HL-60/S4 (cell line): ENCODE data around the gene METTL27.
"Not testable (repeated sequence)": the region's sequence is repeated elsewhere in the genome, so short reads cannot be mapped to it uniquely, and the experiment has no call there.

Source experiments
- in situ Hi-C: fragments of 300-500 bp; cut with MboI; formaldehyde crosslinking; loops from 2 replicates; pipeline ENCODE4 v1.14.3; 2022; ENCODE audit warnings: low sequenced_read_pairs

Gene METTL27

GRCh38 chr7:73842067-73842976 lies at the start of gene METTL27:
TSS of gene METTL27 (minus strand) at chr7:73842516. CDS start at chr7:73842140, 376 bp downstream.
- in situ Hi-C loops: no loop called here

GRCh38 chr7:73891178-73891885 lies 49.0 kb upstream of the METTL27 start:
- in situ Hi-C loops: no loop called here

DNA sequence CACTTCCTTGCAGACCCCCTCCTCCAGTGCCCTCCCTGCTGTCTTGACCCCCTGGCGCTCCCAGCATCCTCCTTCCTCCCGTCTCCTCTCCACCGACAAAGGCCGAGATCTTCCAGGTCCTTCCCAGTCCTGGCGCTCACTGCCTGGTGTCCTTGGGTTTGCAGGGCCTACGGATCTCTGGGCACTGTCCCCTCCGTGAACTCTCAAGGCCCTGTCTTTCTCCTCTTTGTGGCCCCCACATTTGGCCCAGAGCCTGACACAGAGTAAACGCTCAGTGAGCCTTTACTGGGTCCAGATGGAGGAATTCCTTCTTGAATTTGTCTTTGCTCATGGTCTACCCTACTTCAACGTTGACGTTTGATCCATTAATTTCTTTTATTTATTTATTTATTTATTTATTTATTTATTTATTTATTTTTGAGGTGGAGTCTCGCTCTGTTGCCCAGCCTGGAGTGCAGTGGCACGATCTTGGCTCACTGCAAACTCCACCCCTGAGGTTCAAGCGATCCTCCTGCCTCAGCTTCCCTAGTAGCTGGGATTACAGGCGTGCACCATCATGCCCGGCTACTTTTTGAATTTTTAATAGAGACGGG lies 48.3 kb upstream of the METTL27 start:
- in situ Hi-C loops: no loop called here

DNA sequence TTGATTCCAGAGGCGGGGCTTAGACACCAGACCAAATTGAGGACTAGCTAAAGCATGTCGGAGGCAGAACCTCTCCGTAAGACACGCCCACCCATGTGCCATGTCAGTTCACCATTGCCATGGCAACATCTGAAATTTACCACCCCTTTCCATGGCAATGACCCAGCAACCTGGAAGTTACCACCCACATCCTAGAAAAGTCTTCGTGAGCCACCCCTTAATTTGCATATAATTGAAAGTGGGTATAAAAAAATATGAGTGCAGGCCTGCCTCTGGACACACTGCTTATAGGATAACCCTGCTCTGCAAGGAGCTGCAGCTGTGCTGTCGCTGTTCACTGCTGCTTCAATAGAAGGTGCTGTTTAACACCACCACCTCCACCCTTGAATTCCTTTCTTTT lies 46.6 kb upstream of the METTL27 start:
- in situ Hi-C loops: no loop called here

DNA sequence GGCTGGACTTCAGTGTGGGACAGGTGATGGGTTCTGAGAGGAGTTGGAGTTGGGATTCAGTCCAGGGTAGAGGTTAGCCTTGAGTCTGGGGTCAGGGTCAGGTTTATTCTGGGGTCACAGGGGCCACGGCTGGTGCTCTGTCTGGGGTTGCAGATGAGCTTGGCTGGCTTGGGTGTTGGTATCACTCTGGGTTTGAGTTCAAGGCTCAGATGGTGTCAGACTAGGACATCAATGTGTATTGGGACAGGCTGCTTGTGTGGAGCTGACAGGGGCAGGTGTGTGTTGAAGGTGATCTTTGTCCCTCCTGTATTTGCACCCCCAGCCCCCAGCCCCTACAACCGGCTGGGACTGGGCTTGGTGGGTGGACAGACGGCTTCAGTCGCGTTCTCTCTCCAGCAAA lies 45.4 kb upstream of the METTL27 start:
- in situ Hi-C loops: no loop called here

DNA sequence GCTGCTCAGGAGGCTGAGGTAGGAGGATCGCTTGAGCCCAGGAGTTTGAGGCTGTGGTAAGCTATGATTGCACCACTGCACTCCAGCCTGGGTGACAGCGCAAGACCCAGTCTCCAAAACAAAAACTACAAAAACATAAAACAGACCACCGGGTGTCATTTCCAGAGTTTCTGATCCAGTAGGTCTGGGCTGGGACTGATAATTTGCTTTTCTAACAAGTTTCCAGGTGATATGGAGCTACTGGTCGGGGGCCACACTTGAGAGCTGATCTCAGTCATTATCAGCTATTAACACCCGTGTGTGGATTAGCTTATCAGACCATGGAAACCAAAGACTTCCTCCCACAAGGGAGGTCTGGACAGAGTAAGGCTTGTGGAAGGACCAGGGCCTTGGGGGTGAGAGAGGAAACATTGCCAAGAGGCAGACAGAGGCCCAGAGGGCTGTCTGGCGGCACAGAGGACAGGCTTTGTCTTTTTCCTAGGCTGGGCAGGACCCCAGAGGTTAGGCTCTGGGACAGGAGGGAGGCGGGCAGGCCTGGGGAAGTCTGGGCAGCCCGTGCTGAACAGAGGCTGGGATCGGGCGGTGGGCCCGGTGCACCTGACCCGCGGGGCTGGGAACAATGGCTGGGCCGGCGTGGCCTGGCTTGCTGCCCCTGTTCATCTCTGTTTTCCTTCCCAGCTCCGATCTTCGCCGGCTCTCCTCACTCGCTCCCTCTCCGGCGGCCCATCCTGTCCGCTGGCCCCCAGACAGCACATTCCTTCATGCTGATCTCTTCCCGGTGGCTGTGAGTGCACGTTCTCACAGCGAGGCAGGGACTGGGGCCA lies 43.9 kb upstream of the METTL27 start:
- in situ Hi-C loops: no loop called here

DNA sequence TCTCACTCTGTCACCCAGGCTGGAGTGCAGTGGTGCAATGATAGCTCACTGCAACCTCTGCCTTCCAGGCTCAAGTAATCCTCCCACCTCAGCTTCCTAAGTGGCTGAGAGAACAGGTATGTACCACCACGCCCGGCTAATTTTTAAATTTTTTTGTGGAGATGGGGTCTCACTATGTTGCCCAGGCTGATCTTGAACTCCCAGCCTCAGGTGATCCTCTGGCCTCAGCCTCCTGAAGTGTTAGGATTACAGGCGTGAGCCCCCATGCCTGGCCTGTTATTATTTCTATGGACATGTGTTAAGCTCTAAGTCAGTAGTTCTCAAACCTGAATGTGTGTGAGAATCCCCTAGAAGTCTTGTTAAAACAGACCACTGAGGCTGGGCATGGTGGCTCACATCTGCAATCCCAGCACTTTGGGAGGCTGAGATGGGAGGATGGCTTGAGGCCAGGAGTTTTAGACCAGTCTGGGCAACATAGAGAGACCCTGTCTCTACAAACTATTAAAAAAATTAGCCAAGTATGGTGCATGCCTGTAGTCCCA lies 43.2 kb upstream of the METTL27 start:
- in situ Hi-C loops: no loop called here

DNA sequence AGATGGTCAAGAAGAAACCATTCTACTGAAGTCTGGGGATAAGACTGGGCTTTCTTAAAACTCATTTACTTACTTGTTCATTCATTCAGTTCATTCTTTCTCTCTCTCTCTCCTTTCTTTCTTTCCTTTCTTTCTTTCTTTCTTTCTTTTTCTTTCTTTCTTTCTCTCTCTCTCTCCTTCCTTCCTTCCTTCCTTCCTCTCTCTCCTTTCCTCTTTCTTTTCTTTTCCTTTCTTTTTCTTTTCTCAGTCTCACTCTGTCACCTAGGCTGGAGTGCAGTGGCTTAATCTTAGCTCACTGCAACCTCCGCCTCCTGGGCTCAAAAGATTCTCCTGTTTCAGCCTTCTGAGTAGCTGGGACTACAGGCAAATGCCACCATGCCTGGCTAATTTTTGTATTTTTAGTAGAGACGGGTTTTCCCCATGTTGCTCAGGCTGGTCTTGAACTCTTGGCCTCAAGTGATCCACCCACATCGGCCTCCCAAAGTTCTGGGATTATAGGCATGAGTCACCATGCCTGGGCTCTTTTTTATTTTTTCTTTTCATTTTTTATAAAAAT lies 42.6 kb upstream of the METTL27 start:
- in situ Hi-C loops: not testable (repeated sequence)

DNA sequence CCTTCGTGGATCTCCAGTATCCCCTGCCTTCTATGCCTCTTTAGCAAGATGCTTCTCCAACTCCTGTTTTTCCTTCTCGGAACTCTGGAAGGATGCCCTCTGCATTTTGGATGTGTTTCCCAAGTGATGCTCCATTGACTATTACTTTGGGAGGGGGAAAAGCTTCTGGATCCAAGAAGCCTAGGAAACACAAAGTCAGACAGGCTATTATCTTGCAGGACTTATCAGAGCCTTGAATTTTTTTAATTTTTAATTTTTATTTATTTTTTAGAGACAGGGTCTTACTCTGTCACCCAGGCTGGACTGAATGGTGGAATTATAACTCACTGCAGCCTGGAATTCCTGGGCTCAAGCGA lies 39.7 kb upstream of the METTL27 start:
- in situ Hi-C loops: no loop called here

DNA sequence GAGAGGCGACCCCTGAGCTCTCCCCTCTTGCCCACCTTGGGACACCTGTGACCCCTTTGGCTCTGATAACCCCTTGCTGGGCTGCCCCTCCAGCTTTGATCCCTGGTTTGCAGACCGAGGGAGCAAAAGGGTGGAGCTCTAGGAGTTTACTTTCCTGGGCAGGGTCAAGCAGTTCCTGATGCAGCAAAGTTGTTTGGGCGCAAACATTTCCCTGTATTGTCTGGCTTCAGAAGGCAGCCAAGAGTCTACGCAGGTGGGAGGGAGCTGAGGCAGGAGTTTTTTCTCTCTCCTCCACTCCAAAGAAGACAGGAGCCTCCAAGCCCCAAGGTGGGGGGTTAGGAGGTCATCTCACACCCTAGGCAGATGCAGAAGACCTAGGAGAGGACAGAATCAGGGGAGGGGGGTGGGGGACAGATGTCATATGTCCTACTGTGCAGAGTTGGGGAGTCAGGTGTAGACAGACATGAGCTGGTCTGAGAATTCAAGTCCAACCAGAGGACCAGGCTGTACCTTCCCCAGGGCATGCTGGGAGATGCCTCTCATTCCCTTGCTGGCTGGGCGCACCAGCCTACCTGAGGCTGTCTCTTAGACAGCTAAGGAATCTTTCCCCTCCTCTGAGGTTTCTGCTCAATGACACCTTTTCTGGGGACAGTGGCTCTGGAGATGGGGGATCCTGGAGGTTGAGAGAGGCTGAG lies 39.2 kb upstream of the METTL27 start:
- in situ Hi-C loops: no loop called here

DNA sequence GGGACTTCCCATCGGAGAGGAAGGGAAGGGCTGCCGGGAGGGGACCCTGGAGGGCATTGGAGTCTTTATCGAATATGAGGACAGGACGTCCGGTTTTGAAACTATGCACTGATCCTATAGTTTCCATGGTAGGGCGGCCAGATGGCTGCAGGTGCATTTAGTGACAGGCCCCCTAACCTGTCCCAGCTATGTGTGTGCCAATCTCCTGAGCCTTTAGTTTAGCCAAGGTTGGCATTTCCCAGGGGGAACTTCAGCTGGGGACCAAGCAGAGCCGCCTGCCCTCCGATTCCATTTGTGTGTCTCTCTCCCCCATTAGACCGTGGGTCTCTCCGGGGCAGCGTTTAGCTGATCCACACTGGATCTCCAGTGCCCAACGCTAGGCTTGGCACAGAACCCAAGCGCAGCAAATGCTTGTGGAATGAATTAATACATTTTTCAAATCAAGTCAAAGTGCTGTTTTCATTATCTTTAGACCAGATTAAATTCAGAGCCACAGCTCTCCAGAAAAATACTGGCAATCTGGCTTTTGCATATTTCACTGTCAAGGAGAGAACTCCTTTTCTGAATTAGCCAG lies 38.5 kb upstream of the METTL27 start:
- in situ Hi-C loops: no loop called here

- in situ Hi-C loops: no loop called here
Measured at GRCh38 chr7:73879977-73880681, 37.8 kb upstream of the METTL27 start.

- in situ Hi-C loops: no loop called here
Measured at GRCh38 chr7:73876973-73877372, 34.7 kb upstream of the METTL27 start.

- in situ Hi-C loops: no loop called here
Measured at GRCh38 chr7:73876361-73876760, 34.0 kb upstream of the METTL27 start.

DNA sequence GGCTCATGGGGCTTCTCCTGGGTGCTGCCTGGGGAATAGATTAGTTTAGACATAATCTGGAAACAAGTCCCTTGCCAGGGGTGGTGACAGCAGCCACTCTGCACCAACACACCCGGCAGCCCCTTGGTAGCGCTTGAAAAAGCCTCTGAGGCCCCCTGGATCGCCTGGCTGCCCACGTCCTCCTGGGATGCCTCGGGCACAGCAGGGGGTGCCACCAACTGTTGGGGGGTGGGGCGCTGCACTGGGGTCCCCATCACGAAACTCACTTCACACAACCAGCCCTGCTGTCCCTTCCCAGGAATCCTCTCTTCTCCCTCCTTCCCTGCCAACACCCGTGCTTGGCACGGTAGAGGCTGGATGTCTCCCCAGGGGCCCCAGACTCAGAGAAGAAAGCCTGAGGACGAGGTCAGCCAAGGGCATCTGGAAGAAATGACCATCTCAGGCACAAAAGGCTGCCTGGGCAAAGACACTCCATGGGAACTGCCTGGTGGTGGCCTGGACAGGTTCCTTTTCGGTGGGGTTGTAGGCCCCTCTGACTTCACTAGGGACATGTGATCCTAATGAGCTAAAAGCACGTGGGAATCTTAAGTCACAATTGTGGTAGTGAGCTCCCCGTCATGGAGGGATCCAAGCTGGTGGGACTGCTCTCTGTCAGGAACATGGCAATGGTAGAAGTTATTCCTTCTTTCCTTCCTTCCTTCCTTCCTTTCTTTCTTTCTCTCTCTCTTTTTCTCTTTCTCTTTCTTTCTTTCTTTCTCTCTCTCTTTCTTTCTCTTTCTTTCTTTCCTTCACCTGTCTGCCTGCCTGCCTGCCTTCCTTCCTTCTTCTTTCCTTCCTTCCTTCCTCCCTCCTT lies 30.0 kb upstream of the METTL27 start:
- in situ Hi-C loops: loop anchor here (25.0 kb wide), 1 partner anchor 515 kb away; no protein-coding TSS in a partner anchor

GRCh38 chr7:73871163-73872011 lies 29.1 kb upstream of the METTL27 start:
- in situ Hi-C loops: loop anchor here (25.0 kb wide), 1 partner anchor 516 kb away; no protein-coding TSS in a partner anchor

DNA sequence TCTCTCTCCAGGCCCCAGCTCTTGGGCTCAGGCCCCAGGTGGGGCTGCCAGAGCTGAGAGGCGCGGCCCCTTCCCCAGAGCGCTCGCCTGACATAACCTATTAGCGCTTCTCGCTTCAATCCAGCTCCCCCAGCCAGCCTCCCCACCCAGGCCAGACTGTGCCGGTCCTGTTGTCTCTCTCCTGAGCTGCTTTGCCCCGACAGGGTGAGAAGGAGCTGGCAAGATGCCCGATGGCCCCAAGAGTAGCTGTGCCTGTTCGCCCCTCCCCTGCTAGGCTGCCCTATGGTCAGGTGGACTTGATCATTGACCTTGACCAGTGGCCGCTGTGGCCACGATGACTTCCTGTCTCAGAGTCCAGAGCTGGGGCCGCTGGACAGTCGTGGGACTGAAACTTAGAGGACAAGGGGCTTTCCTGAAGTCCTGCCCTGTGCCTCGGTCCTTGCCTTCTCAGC lies 27.8 kb upstream of the METTL27 start:
- in situ Hi-C loops: loop anchor here (25.0 kb wide), 1 partner anchor 517 kb away; no protein-coding TSS in a partner anchor
